Measurements from ENCODE around the gene SLC22A17. TPM values are rescaled to one million over a fixed set of nuclear protein-coding genes. Genes with fewer than 3 reads are reported as not detected.

SLC22A17 gene
- total RNA-seq, 4 donors from 2014 or later: 55.9 to 91.0 (median 58.3) TPM

GRCh38 chr14:23377573-23378563, 25.2 kb upstream of the SLC22A17 start:
- DNase-seq (ENCODE audit: low spot score in 2 of 2): no peak
- H3K36me3 ChIP-seq: no peaks in the 10 kb centered on the region
- H3K27ac ChIP-seq: peak overlapping the region; percentile 58 to 90 (median 74)
- peaks cover 0 to 70% (median 6%) of the 10 kb centered on the region in 4 donors for H3K4me1 ChIP-seq
- TF ChIP-seq POLR2A (IDR thresholded peaks at IDR 0.05) (no peak), EP300 (IDR thresholded peaks at IDR 0.05) (no peak), CTCF (IDR thresholded peaks at IDR 0.05) (no peak)
- H3K9me3 ChIP-seq: no peaks in the 10 kb centered on the region
- H3K27me3 ChIP-seq: no peaks in the 10 kb centered on the region
- peak overlapping the region; percentile 11 to 45 (median 20) for H3K4me3 ChIP-seq
- WGBS, 2 donors: 52 to 63% methylated on average over 14 of the region's 14 CpGs

GRCh38 chr14:23377198-23377550, 24.5 kb upstream of the SLC22A17 start:
- no peak for DNase-seq (ENCODE audit: low spot score in 2 of 2)
- Histone ChIP-seq H3K36me3 (no peaks in the 10 kb centered on the region), H3K4me1 (peaks cover 0 to 77% (median 6%) of the 10 kb centered on the region in 4 donors), H3K27me3 (no peaks in the 10 kb centered on the region), H3K27ac (peak overlapping the region; percentile 58 to 90 (median 74)), H3K4me3 (peak overlapping the region; percentile 4 to 45 (median 20)), H3K9me3 (no peaks in the 10 kb centered on the region)
- WGBS, 2 donors: 22 to 32% methylated on average over 11 of the region's 11 CpGs
- no peak for TF ChIP-seq CTCF (IDR thresholded peaks at IDR 0.05)
- TF ChIP-seq EP300 (IDR thresholded peaks at IDR 0.05): no peak
- TF ChIP-seq POLR2A (IDR thresholded peaks at IDR 0.05): no peak

GRCh38 chr14:23376482-23377197, 24.0 kb upstream of the SLC22A17 start, which contains the start of gene CMTM5:
Gene CMTM5 (plus strand): TSS chr14:23377046. CDS start chr14:23377252, 206 bp downstream.
- peak; percentile 25 to 62 for DNase-seq (ENCODE audit: low spot score in 2 of 2)
- H3K27me3 ChIP-seq: no peaks in the 10 kb centered on the region
- no peaks in the 10 kb centered on the region for H3K36me3 ChIP-seq
- H3K4me1 ChIP-seq: peaks cover 0 to 83% (median 6%) of the 10 kb centered on the region in 4 donors
- peak within 1 kb of the TSS; percentile 4 to 45 (median 20) for H3K4me3 ChIP-seq
- H3K27ac ChIP-seq: peak within 1 kb of the TSS; percentile 58 to 90 (median 74)
- H3K9me3 ChIP-seq: no peaks in the 10 kb centered on the region
- 15 to 30% methylated on average over 13 of the region's 13 CpGs for WGBS, 2 donors
- TF ChIP-seq CTCF (IDR thresholded peaks at IDR 0.05): peak in 2 of 5 experiments; percentile 42 to 48
- TF ChIP-seq POLR2A (IDR thresholded peaks at IDR 0.05): peak in 1 of 2 donors; percentile 44
- peak; percentile 25 to 88 for TF ChIP-seq EP300 (IDR thresholded peaks at IDR 0.05)

GRCh38 chr14:23375527-23376251, 23.0 kb upstream of the SLC22A17 start:
- Histone ChIP-seq H3K4me3 (no peak overlapping the region), H3K27ac (peak overlapping the region; percentile 15 to 90 (median 53))

More at GRCh38 chr14:23375527-23376251, 23.0 kb upstream of the SLC22A17 start:
- DNase-seq (ENCODE audit: low spot score in 2 of 2): no peak
- H3K9me3 ChIP-seq: no peaks in the 10 kb centered on the region
- 74 to 84% methylated on average over 13 to 20 of the region's 21 CpGs for WGBS, 2 donors
- H3K36me3 ChIP-seq: no peaks in the 10 kb centered on the region
- no peaks in the 10 kb centered on the region for H3K27me3 ChIP-seq
- peaks cover 0 to 81% (median 6%) of the 10 kb centered on the region in 4 donors for H3K4me1 ChIP-seq
- TF ChIP-seq CTCF (IDR thresholded peaks at IDR 0.05): no peak
- TF ChIP-seq POLR2A (IDR thresholded peaks at IDR 0.05): no peak
- no peak for TF ChIP-seq EP300 (IDR thresholded peaks at IDR 0.05)

All from tibial nerve (tissue), 4 donors.